ENCODE data around the gene NAPEPLD.

GRCh38 chr7:103058122-103058521, 90.8 kb downstream of the NAPEPLD start:
- TF ChIP-seq CTCF (IDR thresholded peaks at IDR 0.05) (no peak), KAT7 (CRISPR knock-in tag; IDR thresholded peaks at IDR 0.05; ENCODE audit: borderline replicate concordance) (no peak), USF2 (CRISPR knock-in tag; IDR thresholded peaks at IDR 0.05) (no peak), FOXJ3 (CRISPR knock-in tag; IDR thresholded peaks at IDR 0.05; ENCODE audit: borderline replicate concordance) (no peak), MLX (CRISPR knock-in tag; IDR thresholded peaks at IDR 0.05) (no peak)
